ENCODE measurements around the gene FOXK2. TPM values are rescaled to one million over a fixed set of nuclear protein-coding genes. Genes with fewer than 3 reads are reported as not detected.

The FOXK2 gene
- total and polyA plus RNA-seq, 2 of the 8 experiments (the other 6 are each of a cell fraction or from before 2014, with no cell fraction given), result 34.7 to 64.9 TPM

- no peak for TF ChIP-seq KDM1A (IDR thresholded peaks at IDR 0.05; ENCODE audit: borderline replicate concordance, low read length)
- TF ChIP-seq, protein P1, sequence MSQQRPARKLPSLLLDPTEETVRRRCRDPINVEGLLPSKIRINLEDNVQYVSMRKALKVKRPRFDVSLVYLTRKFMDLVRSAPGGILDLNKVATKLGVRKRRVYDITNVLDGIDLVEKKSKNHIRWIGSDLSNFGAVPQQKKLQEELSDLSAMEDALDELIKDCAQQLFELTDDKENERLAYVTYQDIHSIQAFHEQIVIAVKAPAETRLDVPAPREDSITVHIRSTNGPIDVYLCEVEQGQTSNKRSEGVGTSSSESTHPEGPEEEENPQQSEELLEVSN (IDR thresholded peaks at IDR 0.05), result no peak
- no peak for TF ChIP-seq HDAC6 (IDR thresholded peaks at IDR 0.05; ENCODE audit: low read depth, low read length)
- TF ChIP-seq SIN3A (conservative IDR thresholded peaks at IDR 0.05 in 1 of 2, IDR thresholded peaks at IDR 0.05 in 1 of 2; ENCODE audit: low read depth in 1 of 2, low read length in 2 of 2), result no peak
Measured at GRCh38 chr17:82645516-82645915, 126.0 kb downstream of the FOXK2 start (continued).
